NT2/D1 (cell line): ENCODE measurements around the gene MFGE8.

Experiments
- SUZ12 ChIP-seq: IDR thresholded peaks from 2 replicates; pipeline ENCODE4 v1.6.1; 2011; ENCODE audit not compliant: insufficient read length, insufficient read depth; ENCODE audit errors: extremely low read depth
- YY1 ChIP-seq: IDR thresholded peaks from 2 replicates; pipeline ENCODE4 v1.6.1; 2011; ENCODE audit not compliant: insufficient read length, insufficient read depth
- ZNF274 ChIP-seq: IDR thresholded peaks from 2 replicates; pipeline ENCODE4 v1.6.1; 2011; ENCODE audit warnings: mild to moderate bottlenecking, low read depth, low read length

GRCh38 chr15:88938802-88939485 lies 25.8 kb upstream of the MFGE8 start:
- TF ChIP-seq ZNF274 (no peak), YY1 (no peak), SUZ12 (no peak)
